Coronary artery (tissue), 2 donors: Measurements from ENCODE around the gene UBE2QL1.

Source experiments
- DNase-seq: peaks from one replicate; pipeline ENCODE4 v3.0.0-alpha.2; 2017; ENCODE audit warnings: low spot score
- H3K27ac ChIP-seq, 2 donors: fragments of 200-600 bp; sonication (generic); one replicate each; pipeline ENCODE4 v1.5.1; 2016 to 2019
- H3K4me3 ChIP-seq: fragments of 200-600 bp; sonication (generic); 2 replicates; pipeline ENCODE4 v1.5.1; 2016; ENCODE audit warnings: mild to moderate bottlenecking, moderate library complexity
- TF ChIP-seq, protein P1 (sequence below): fragments of 200-600 bp; sonication (generic); IDR thresholded peaks from one replicate; pipeline ENCODE4 v1.5.1; 2019; ENCODE audit warnings: antibody characterized with exemption

Gene UBE2QL1

GRCh38 chr5:6461793-6462650 is 13.4 kb downstream of the UBE2QL1 start:
- Histone ChIP-seq H3K27ac (no peak overlapping the region), H3K4me3 (no peak overlapping the region)
- TF ChIP-seq, protein P1, sequence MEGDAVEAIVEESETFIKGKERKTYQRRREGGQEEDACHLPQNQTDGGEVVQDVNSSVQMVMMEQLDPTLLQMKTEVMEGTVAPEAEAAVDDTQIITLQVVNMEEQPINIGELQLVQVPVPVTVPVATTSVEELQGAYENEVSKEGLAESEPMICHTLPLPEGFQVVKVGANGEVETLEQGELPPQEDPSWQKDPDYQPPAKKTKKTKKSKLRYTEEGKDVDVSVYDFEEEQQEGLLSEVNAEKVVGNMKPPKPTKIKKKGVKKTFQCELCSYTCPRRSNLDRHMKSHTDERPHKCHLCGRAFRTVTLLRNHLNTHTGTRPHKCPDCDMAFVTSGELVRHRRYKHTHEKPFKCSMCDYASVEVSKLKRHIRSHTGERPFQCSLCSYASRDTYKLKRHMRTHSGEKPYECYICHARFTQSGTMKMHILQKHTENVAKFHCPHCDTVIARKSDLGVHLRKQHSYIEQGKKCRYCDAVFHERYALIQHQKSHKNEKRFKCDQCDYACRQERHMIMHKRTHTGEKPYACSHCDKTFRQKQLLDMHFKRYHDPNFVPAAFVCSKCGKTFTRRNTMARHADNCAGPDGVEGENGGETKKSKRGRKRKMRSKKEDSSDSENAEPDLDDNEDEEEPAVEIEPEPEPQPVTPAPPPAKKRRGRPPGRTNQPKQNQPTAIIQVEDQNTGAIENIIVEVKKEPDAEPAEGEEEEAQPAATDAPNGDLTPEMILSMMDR = no peak
- peak; percentile 46 for DNase-seq

- Histone ChIP-seq H3K27ac (no peak overlapping the region), H3K4me3 (no peak overlapping the region)
- TF ChIP-seq, protein P1 = no peak
- DNase-seq = no peak
Measured at GRCh38 chr5:6462671-6463070, 14.0 kb downstream of the UBE2QL1 start.

DNA sequence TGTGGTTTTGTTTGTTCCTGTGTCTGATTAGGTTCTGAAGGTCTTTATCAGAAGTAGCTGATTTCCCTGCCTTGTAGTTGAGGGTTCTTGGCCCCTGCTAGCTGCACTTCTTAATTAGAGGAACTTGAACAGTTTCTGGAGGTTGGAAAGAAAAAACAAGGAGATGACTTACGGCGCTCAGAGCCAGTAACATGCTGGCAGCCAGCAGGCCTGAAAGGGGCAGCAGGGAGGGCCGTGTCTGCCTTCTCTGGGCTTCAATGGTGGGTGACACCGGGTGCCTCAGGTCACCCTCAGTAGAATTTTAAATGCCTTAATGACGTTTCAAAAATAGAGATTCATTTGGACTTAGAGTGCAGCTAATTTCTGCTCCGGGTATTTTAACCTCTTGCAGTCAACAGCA is 15.8 kb downstream of the UBE2QL1 start:
- H3K27ac ChIP-seq = no peak overlapping the region
- peak; percentile 7 for DNase-seq

GRCh38 chr5:6465831-6466790 is 17.5 kb downstream of the UBE2QL1 start:
- DNase-seq = peak; percentile 66
- no peak overlapping the region for H3K27ac ChIP-seq
- TF ChIP-seq, protein P1 = no peak
- no peak overlapping the region for H3K4me3 ChIP-seq

More for the DNA sequence above, 15.8 kb downstream of the UBE2QL1 start:
- H3K4me3 ChIP-seq = no peak overlapping the region
- TF ChIP-seq, protein P1 = no peak

- TF ChIP-seq, protein P1 = no peak
- DNase-seq = peak; percentile 41
- Histone ChIP-seq H3K4me3 (no peak overlapping the region), H3K27ac (no peak overlapping the region)
Measured at GRCh38 chr5:6466975-6467567, 18.4 kb downstream of the UBE2QL1 start.

GRCh38 chr5:6467591-6467990 is 18.9 kb downstream of the UBE2QL1 start:
- no peak for DNase-seq
- H3K4me3 ChIP-seq = no peak overlapping the region
- H3K27ac ChIP-seq = no peak overlapping the region
- TF ChIP-seq, protein P1 = no peak
